Breast epithelium (tissue), 4 donors: ENCODE data around the gene STMND1. TPM values are rescaled to one million over a fixed set of nuclear protein-coding genes. Genes with fewer than 3 reads are reported as not detected.

ENCODE experiments used
- DNase-seq, 2 donors: peaks; one replicate each; pipeline ENCODE4 v3.0.0-alpha.2; 2019; ENCODE audit warnings: low spot score in 2 of 2
- H3K27ac ChIP-seq, 2 donors: fragments of 200-600 bp; sonication (generic) in 1 of 2; one replicate each; pipeline ENCODE4 v1.5.1; 2016 to 2019; ENCODE audit warnings: mild to moderate bottlenecking in 1 of 2
- H3K27me3 ChIP-seq, 2 donors: fragments of 200-600 bp; sonication (generic) in 1 of 2; one replicate each; pipeline versions ENCODE4 v1.5.1 to v1.6.0; 2017 to 2019; ENCODE audit warnings: control low read depth in 1 of 2, mild to moderate bottlenecking in 1 of 2
- H3K36me3 ChIP-seq: fragments of 200-600 bp; one replicate; pipeline ENCODE4 v1.5.1; 2019
- H3K4me1 ChIP-seq, 2 donors: fragments of 200-600 bp; sonication (generic); one replicate each; pipeline ENCODE4 v1.5.1; 2016 to 2019; ENCODE audit warnings: control low read depth in 1 of 2
- H3K4me3 ChIP-seq, 3 donors: fragments of 200-600 bp; sonication (generic); 1 replicate in 2 of 3; 2 replicates in 1 of 3; pipeline ENCODE4 v1.5.1; 2016 to 2019; ENCODE audit warnings: mild to moderate bottlenecking in 3 of 3, moderate library complexity in 2 of 3
- H3K9me3 ChIP-seq, 2 donors: fragments of 200-600 bp; sonication (generic) in 1 of 2; one replicate each; pipeline ENCODE4 v1.5.1; 2016 to 2019; ENCODE audit warnings: control low read depth in 1 of 2
- CTCF ChIP-seq, 3 donors: fragments of 450-650 bp; IDR thresholded peaks; one replicate each; pipeline ENCODE4 v1.5.1; 2016 to 2017; ENCODE audit warnings: antibody characterized with exemption in 3 of 3, mild to moderate bottlenecking in 3 of 3, moderate library complexity in 3 of 3
- POLR2A ChIP-seq: fragments of 450-650 bp; IDR thresholded peaks from one replicate; pipeline ENCODE4 v1.6.1; 2016; ENCODE audit warnings: antibody characterized with exemption, mild to moderate bottlenecking, moderate library complexity
- POLR2AphosphoS5 ChIP-seq, 3 donors: sonication (generic); formaldehyde crosslinking; IDR thresholded peaks; one replicate each; pipeline ENCODE4 v1.6.1; 2017; ENCODE audit warnings: antibody characterized with exemption in 3 of 3
- intact Hi-C: fragments of 100-400 bp; cut with DNase I; formaldehyde crosslinking; loops from one replicate; pipeline ENCODE4 v1.15.1; 2023; ENCODE audit warnings: low total_unique reads
- total RNA-seq, 3 donors: library from RNA; depleted of rRNA; stranded (reverse); fragments of >200 nt; gene quantifications; one replicate each; pipeline ENCODE4 v1.1.0, GENCODE V29; 2016

STMND1 gene
- total RNA-seq, 3 donors from 2014 or later, result 0.98 to 2.5 TPM; not detected in 1

GRCh38 chr6:17098538-17098937 lies 3.3 kb upstream of the STMND1 start:
- TF ChIP-seq POLR2A (no peak), CTCF (IDR thresholded peaks at IDR 0.05) (no peak), POLR2AphosphoS5 (IDR thresholded peaks at IDR 0.05) (no peak)
- H3K9me3 ChIP-seq, result no peaks in the 10 kb centered on the region
- H3K27ac ChIP-seq, result no peak overlapping the region
- intact Hi-C loops, result no loop called here
- no peaks in the 10 kb centered on the region for H3K36me3 ChIP-seq
- peaks cover 0 to 8% of the 10 kb centered on the region in 2 donors for H3K4me1 ChIP-seq
- H3K4me3 ChIP-seq, result no peak overlapping the region
- no peak for DNase-seq
- H3K27me3 ChIP-seq, result no peaks in the 10 kb centered on the region

- no peaks in the 10 kb centered on the region for H3K9me3 ChIP-seq
- no peak overlapping the region for H3K27ac ChIP-seq
- no peak for TF ChIP-seq POLR2A
- no peak for TF ChIP-seq POLR2AphosphoS5 (IDR thresholded peaks at IDR 0.05)
- TF ChIP-seq CTCF (IDR thresholded peaks at IDR 0.05), result no peak
- peaks cover 0 to 8% of the 10 kb centered on the region in 2 donors for H3K4me1 ChIP-seq
- H3K27me3 ChIP-seq, result no peaks in the 10 kb centered on the region
- intact Hi-C loops, result no loop called here
- no peak overlapping the region for H3K4me3 ChIP-seq
- H3K36me3 ChIP-seq, result no peaks in the 10 kb centered on the region
- no peak for DNase-seq
Measured at GRCh38 chr6:17099401-17100059, 2.3 kb upstream of the STMND1 start.

- H3K27me3 ChIP-seq, result no peaks in the 10 kb centered on the region
- H3K27ac ChIP-seq, result no peak overlapping the region
- no peak for DNase-seq
- H3K4me3 ChIP-seq, result no peak overlapping the region
- TF ChIP-seq CTCF (IDR thresholded peaks at IDR 0.05) (no peak), POLR2A (no peak), POLR2AphosphoS5 (IDR thresholded peaks at IDR 0.05) (no peak)
- intact Hi-C loops, result no loop called here
- no peaks in the 10 kb centered on the region for H3K9me3 ChIP-seq
- peaks cover 0 to 7% of the 10 kb centered on the region in 2 donors for H3K4me1 ChIP-seq
- H3K36me3 ChIP-seq, result no peaks in the 10 kb centered on the region
Measured at GRCh38 chr6:17100806-17101205, 1.0 kb upstream of the STMND1 start.

GRCh38 chr6:17102258-17102870 lies 514 bp downstream of the STMND1 start:
- no peaks in the 10 kb centered on the region for H3K36me3 ChIP-seq
- intact Hi-C loops, result no loop called here
- H3K4me3 ChIP-seq, result peak overlapping the region; percentile 27 to 65 (median 59)
- no peak for DNase-seq
- peaks cover 0 to 5% of the 10 kb centered on the region in 2 donors for H3K4me1 ChIP-seq
- no peaks in the 10 kb centered on the region for H3K9me3 ChIP-seq
- TF ChIP-seq POLR2AphosphoS5 (IDR thresholded peaks at IDR 0.05) (no peak), POLR2A (no peak), CTCF (IDR thresholded peaks at IDR 0.05) (no peak)
- no peaks in the 10 kb centered on the region for H3K27me3 ChIP-seq
- peak overlapping the region; percentile 64 to 77 for H3K27ac ChIP-seq

- TF ChIP-seq POLR2A (no peak), POLR2AphosphoS5 (IDR thresholded peaks at IDR 0.05) (no peak), CTCF (IDR thresholded peaks at IDR 0.05) (no peak)
- no peaks in the 10 kb centered on the region for H3K36me3 ChIP-seq
- no peak for DNase-seq
- no peaks in the 10 kb centered on the region for H3K27me3 ChIP-seq
- H3K4me3 ChIP-seq, result no peak overlapping the region
- intact Hi-C loops, result no loop called here
- H3K4me1 ChIP-seq, result peaks cover 0 to 5% of the 10 kb centered on the region in 2 donors
- H3K27ac ChIP-seq, result no peak overlapping the region
- H3K9me3 ChIP-seq, result no peaks in the 10 kb centered on the region
Measured at GRCh38 chr6:17103715-17104114, 1.9 kb downstream of the STMND1 start.
